K562 (cell line): ENCODE data around the gene GAA. TPM values are rescaled to one million over a fixed set of nuclear protein-coding genes. Genes with fewer than 3 reads are reported as not detected.
A peak's percentile ranks its signal among the peaks of the same experiment; 100 is the strongest.

Source experiments
- BACH1 ChIP-seq: fragments of 200-800 bp; sonication (Bioruptor generic); IDR thresholded peaks from 2 replicates; pipeline ENCODE4 v1.6.1; 2016; ENCODE audit warnings: missing genetic modification characterization, missing compliant biosample characterization
- CREM ChIP-seq: IDR thresholded peaks from 2 replicates; pipeline ENCODE4 v1.6.1; 2014; ENCODE audit warnings: antibody characterized with exemption, low read depth
- ELF4 ChIP-seq: fragments of 450-650 bp; formaldehyde crosslinking; IDR thresholded peaks from 2 replicates; pipeline ENCODE4 v1.4.0; 2022; ENCODE audit warnings: missing genetic modification characterization
- HIVEP1 ChIP-seq: fragments of 250-450 bp; sonication (Bioruptor Pico); IDR thresholded peaks from 2 replicates; pipeline ENCODE4 v1.4.0; 2020; ENCODE audit warnings: mild to moderate bottlenecking
- HMGXB4 ChIP-seq: sonication (generic); formaldehyde crosslinking; IDR thresholded peaks from 2 replicates; pipeline ENCODE4 v1.8.1; 2023; ENCODE audit warnings: mild to moderate bottlenecking, missing genetic modification reagents
- KLF10 ChIP-seq: fragments of 250-450 bp; sonication (Bioruptor Pico); IDR thresholded peaks from 2 replicates; pipeline ENCODE4 v1.6.1; 2021; ENCODE audit warnings: matching md5 sums
- MBD1 ChIP-seq: fragments of 250-450 bp; sonication (Bioruptor Pico); IDR thresholded peaks from 2 replicates; pipeline ENCODE4 v1.8.0; 2022; ENCODE audit warnings: inconsistent platforms
- MEF2A ChIP-seq: IDR thresholded peaks from 2 replicates; pipeline ENCODE4 v1.6.1; 2011; ENCODE audit warnings: low read depth, mild to moderate bottlenecking, low read length, moderate library complexity; ENCODE audit not compliant: control insufficient read depth
- PHB ChIP-seq: fragments of 250-450 bp; sonication (Bioruptor Pico); IDR thresholded peaks from 2 replicates; pipeline ENCODE4 v1.5.0; 2021
- PTTG1 ChIP-seq: fragments of 450-650 bp; IDR thresholded peaks from 2 replicates; pipeline ENCODE4 v1.6.1; 2016; ENCODE audit warnings: low read depth, mild to moderate bottlenecking, missing genetic modification characterization, missing compliant biosample characterization
- SREBF1 ChIP-seq: fragments of 150-350 bp; IDR thresholded peaks from 2 replicates; pipeline ENCODE4 v1.6.1; 2014; ENCODE audit warnings: antibody characterized with exemption, low read depth, low read length, borderline replicate concordance
- SRSF9 ChIP-seq: fragments of 200-400 bp; formaldehyde crosslinking; IDR thresholded peaks from 2 replicates; pipeline ENCODE4 v1.6.1; 2017; ENCODE audit warnings: low read depth, low read length, borderline replicate concordance
- TCF3 ChIP-seq: sonication (generic); formaldehyde crosslinking; IDR thresholded peaks from 2 replicates; pipeline ENCODE4 v1.4.0; 2020; ENCODE audit warnings: mild to moderate bottlenecking, missing genetic modification reagents
- ZBTB12 ChIP-seq: fragments of 250-450 bp; sonication (Bioruptor Pico); IDR thresholded peaks from 2 replicates; pipeline ENCODE4 v1.4.0; 2020
- ZC3H8 ChIP-seq: fragments of 450-650 bp; IDR thresholded peaks from 2 replicates; pipeline ENCODE4 v1.6.1; 2017
- ZKSCAN1 ChIP-seq: fragments of 150-350 bp; IDR thresholded peaks from 2 replicates; pipeline ENCODE4 v1.6.1; 2016; ENCODE audit warnings: low read depth, low read length
- ZNF253 ChIP-seq: fragments of 250-450 bp; sonication (Bioruptor Pico); conservative IDR thresholded peaks from 2 replicates; pipeline ENCODE4 v1.6.1; 2021; ENCODE audit warnings: mild to moderate bottlenecking
- polyA plus RNA-seq, 8 experiments: library from polyadenylated mRNA; depleted of rRNA in 4 of 8; stranded (reverse) in 5 of 8; unstranded in 3 of 8; fragments of >200 nt; fragmentation: Nextera tagmentation in 2 of 8; fragmentation: Illumina TruSeq in 1 of 8; extraction: Ambion mirVana in 2 of 8; extraction: Trizol in 1 of 8; gene quantifications; 2 replicates each; pipeline versions ENCODE4 v1.2.1 to v1.2.3, GENCODE V29; 2011 to 2014; ENCODE audit warnings: inconsistent platforms in 1 of 8, missing spikeins in 1 of 8
- total RNA-seq, 7 experiments: library from RNA; depleted of rRNA in 6 of 7; stranded (reverse); fragments of >200 nt in 6 of 7; fragmentation: Illumina TruSeq in 2 of 7; extraction: Trizol in 2 of 7; gene quantifications; 2 replicates each; pipeline versions ENCODE4 v1.2.1 to v1.2.3, GENCODE V29; 2011 to 2021; ENCODE audit warnings: low replicate concordance in 1 of 7
- TF ChIP-seq, protein P1 (sequence below): IDR thresholded peaks from 2 replicates; pipeline ENCODE4 v1.6.1; 2011; ENCODE audit warnings: borderline replicate concordance, low read depth, mild to moderate bottlenecking, moderate library complexity, low read length; ENCODE audit not compliant: insufficient read depth, poor library complexity, severe bottlenecking
- TF ChIP-seq, protein P2 (sequence below): sonication (generic); formaldehyde crosslinking; IDR thresholded peaks from 2 replicates; pipeline ENCODE4 v1.9.0; 2022; ENCODE audit warnings: mild to moderate bottlenecking, missing genetic modification reagents

Gene GAA
- total and polyA plus RNA-seq, 9 of the 15 experiments (the other 6 are each of a cell fraction or from before 2014, with no cell fraction given) = 0.15 to 6.4 (median 1.7) TPM

DNA sequence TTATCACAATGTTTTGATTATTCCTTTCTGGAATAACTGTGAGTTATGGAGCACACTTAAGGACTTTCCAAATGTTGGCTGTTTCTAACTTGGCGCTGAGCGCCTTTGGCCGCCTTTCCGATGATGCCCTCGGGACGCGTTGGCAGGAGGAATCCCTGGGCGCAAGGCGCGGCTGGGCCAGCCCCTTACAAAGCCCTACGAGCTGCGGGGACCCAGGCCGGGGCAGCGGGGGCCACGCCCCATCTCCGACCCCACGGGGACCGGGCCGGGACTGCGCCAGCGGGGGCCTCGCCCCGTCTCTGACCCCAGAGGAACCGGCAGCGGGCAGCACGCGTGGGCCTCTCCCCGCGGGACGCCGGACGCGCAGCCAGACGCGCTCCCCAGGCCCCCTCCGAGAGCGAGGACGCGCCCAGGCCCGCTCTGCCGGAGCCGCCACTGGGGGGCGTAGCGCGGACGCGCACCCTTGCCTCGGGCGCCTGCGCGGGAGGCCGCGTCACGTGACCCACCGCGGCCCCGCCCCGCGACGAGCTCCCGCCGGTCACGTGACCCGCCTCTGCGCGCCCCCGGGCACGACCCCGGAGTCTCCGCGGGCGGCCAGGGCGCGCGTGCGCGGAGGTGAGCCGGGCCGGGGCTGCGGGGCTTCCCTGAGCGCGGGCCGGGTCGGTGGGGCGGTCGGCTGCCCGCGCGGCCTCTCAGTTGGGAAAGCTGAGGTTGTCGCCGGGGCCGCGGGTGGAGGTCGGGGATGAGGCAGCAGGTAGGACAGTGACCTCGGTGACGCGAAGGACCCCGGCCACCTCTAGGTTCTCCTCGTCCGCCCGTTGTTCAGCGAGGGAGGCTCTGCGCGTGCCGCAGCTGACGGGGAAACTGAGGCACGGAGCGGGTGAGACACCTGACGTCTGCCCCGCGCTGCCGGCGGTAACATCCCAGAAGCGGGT is at the start of gene GAA (continued):
- no peak for TF ChIP-seq MBD1 (CRISPR knock-in tag)
- TF ChIP-seq SRSF9 = no peak
- TF ChIP-seq ZNF253 (CRISPR knock-in tag) = no peak
- TF ChIP-seq PHB (CRISPR knock-in tag) = no peak
- TF ChIP-seq, protein P1, sequence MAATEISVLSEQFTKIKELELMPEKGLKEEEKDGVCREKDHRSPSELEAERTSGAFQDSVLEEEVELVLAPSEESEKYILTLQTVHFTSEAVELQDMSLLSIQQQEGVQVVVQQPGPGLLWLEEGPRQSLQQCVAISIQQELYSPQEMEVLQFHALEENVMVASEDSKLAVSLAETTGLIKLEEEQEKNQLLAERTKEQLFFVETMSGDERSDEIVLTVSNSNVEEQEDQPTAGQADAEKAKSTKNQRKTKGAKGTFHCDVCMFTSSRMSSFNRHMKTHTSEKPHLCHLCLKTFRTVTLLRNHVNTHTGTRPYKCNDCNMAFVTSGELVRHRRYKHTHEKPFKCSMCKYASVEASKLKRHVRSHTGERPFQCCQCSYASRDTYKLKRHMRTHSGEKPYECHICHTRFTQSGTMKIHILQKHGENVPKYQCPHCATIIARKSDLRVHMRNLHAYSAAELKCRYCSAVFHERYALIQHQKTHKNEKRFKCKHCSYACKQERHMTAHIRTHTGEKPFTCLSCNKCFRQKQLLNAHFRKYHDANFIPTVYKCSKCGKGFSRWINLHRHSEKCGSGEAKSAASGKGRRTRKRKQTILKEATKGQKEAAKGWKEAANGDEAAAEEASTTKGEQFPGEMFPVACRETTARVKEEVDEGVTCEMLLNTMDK = peak; percentile 94
- no peak for TF ChIP-seq HIVEP1 (CRISPR knock-in tag)
- TF ChIP-seq HMGXB4 (CRISPR knock-in tag) = peak; percentile 80; the same call in 1 of the 2 replicates
- no peak for TF ChIP-seq MEF2A
- TF ChIP-seq ZBTB12 (CRISPR knock-in tag) = no peak; the same call in 1 of the 2 replicates
- no peak for TF ChIP-seq ZKSCAN1
- no peak for TF ChIP-seq PTTG1 (tag)
- no peak for TF ChIP-seq ELF4 (CRISPR knock-in tag)
- no peak for TF ChIP-seq KLF10 (CRISPR knock-in tag)
- TF ChIP-seq CREM = peak; percentile 45
- 0 out of 2 replicates have a peak, but pooled peaks have one; percentile 17 for TF ChIP-seq TCF3
- TF ChIP-seq ZC3H8 = no peak
- TF ChIP-seq SREBF1 = no peak
- TF ChIP-seq, protein P2, sequence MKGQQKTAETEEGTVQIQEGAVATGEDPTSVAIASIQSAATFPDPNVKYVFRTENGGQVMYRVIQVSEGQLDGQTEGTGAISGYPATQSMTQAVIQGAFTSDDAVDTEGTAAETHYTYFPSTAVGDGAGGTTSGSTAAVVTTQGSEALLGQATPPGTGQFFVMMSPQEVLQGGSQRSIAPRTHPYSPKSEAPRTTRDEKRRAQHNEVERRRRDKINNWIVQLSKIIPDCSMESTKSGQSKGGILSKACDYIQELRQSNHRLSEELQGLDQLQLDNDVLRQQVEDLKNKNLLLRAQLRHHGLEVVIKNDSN (CRISPR knock-in tag) = peak; percentile 85
- TF ChIP-seq BACH1 = no peak
